ENCODE data around the gene UHRF1. TPM values are rescaled to one million over a fixed set of nuclear protein-coding genes. Genes with fewer than 3 reads are reported as not detected.
A peak's percentile ranks its signal among the peaks of the same experiment; 100 is the strongest.

Gene UHRF1
- polyA plus RNA-seq, 1 of the 3 experiments (the other 2 are of a cell fraction): 43.4 TPM

- POLR2A ChIA-PET: no interaction called here
- H3K9me3 ChIP-seq: no peaks in the 10 kb centered on the region
- no peak overlapping the region for H3K9ac ChIP-seq
- peak overlapping the region; percentile 44 for H3K4me2 ChIP-seq
- TF ChIP-seq EP300 (IDR thresholded peaks at IDR 0.05; ENCODE audit: borderline replicate concordance in 1 of 2, low read depth in 1 of 2, low read length in 1 of 2): no peak
- no peak for TF ChIP-seq ELF1 (IDR thresholded peaks at IDR 0.05)
- no peak for TF ChIP-seq TEAD4 (IDR thresholded peaks at IDR 0.05; ENCODE audit: borderline replicate concordance, insufficient read depth)
- TF ChIP-seq NFIC (IDR thresholded peaks at IDR 0.05; ENCODE audit: borderline replicate concordance): no peak
- no peak for TF ChIP-seq GATA2 (CRISPR knock-in tag; IDR thresholded peaks at IDR 0.05)
- TF ChIP-seq SMC3 (IDR thresholded peaks at IDR 0.05; ENCODE audit: low read depth, low read length): no peak
- TF ChIP-seq MAX (IDR thresholded peaks at IDR 0.05; ENCODE audit: low read depth): no peak
- TF ChIP-seq RCOR1 (IDR thresholded peaks at IDR 0.05; ENCODE audit: low read length): no peak
- TF ChIP-seq IRF3 (IDR thresholded peaks at IDR 0.05; ENCODE audit: low read depth, low read length): no peak
- no peak for DNase-seq
- H3K27ac ChIP-seq (ENCODE audit: low read depth in 2 of 2, low read length in 1 of 2): peak overlapping the region; percentile 39 to 67; a peak in 3 of 4 replicates
- CTCF ChIA-PET: interaction anchor here (0.9 to 2.1 kb wide), 2 partner anchors 14 kb away, joined by 3 to 7 read pairs; no protein-coding TSS in a partner anchor
- H2AFZ ChIP-seq (ENCODE audit: low read depth): no peak overlapping the region
- H3K79me2 ChIP-seq (ENCODE audit: insufficient read depth): peaks cover 98% of the 10 kb centered on the region
- no peaks in the 10 kb centered on the region for H3K27me3 ChIP-seq (ENCODE audit: insufficient read depth)
- H4K20me1 ChIP-seq (ENCODE audit: insufficient read depth): peaks cover 82% of the 10 kb centered on the region
- peaks cover 7 to 41% of the 10 kb centered on the region in 2 experiments; a peak in 1 of 4 replicates for H3K4me1 ChIP-seq (ENCODE audit: control insufficient read depth in 1 of 2, insufficient read depth in 2 of 2, low read depth in 1 of 2, low read length in 1 of 2)
- no peaks in the 10 kb centered on the region for H3K36me3 ChIP-seq (replicated peaks in 1 of 2; ENCODE audit: control insufficient read depth in 1 of 2, insufficient read depth in 2 of 2, low read length in 1 of 2)
- no peaks in the 10 kb centered on the region for H3F3A ChIP-seq (replicated peaks; ENCODE audit: insufficient read depth)
- no peak overlapping the region for H3K4me3 ChIP-seq (ENCODE audit: low read depth in 2 of 2, low read length in 1 of 2)
- no peaks in the 10 kb centered on the region for H3K9me2 ChIP-seq
- 89% methylated on average over 17 of the region's 24 CpGs for WGBS (ENCODE audit: low lambda C conversion rate)
These were observed 78.5 kb downstream of the UHRF1 start for GRCh38 chr19:4987692-4988370.

- WGBS (ENCODE audit: low lambda C conversion rate): 41% methylated on average over 7 of the region's 13 CpGs
- H3K27ac ChIP-seq (ENCODE audit: low read depth in 2 of 2, low read length in 1 of 2): peak overlapping the region in 1 of 2 experiments; percentile 67; a peak in 2 of 4 replicates
- H2AFZ ChIP-seq (ENCODE audit: low read depth): no peak overlapping the region
- DNase-seq: no peak
- H3K4me2 ChIP-seq: peak overlapping the region; percentile 44
- H4K20me1 ChIP-seq (ENCODE audit: insufficient read depth): peaks cover 84% of the 10 kb centered on the region
- H3K27me3 ChIP-seq (ENCODE audit: insufficient read depth): no peaks in the 10 kb centered on the region
- CTCF ChIA-PET: interaction anchor here (0.9 to 2.1 kb wide), 3 partner anchors 13 to 42 kb away, joined by 3 to 7 read pairs (median 3); no protein-coding TSS in a partner anchor
- H3K79me2 ChIP-seq (ENCODE audit: insufficient read depth): peaks cover 98% of the 10 kb centered on the region
- peaks cover 7 to 33% of the 10 kb centered on the region in 2 experiments; a peak in 1 of 4 replicates for H3K4me1 ChIP-seq (ENCODE audit: control insufficient read depth in 1 of 2, insufficient read depth in 2 of 2, low read depth in 1 of 2, low read length in 1 of 2)
- H3K9me3 ChIP-seq: no peaks in the 10 kb centered on the region
- H3K4me3 ChIP-seq (ENCODE audit: low read depth in 2 of 2, low read length in 1 of 2): no peak overlapping the region
- H3K9me2 ChIP-seq: no peaks in the 10 kb centered on the region
- POLR2A ChIA-PET: no interaction called here
- peak overlapping the region; percentile 31; the same call in 1 of the 2 replicates for H3K9ac ChIP-seq
- no peaks in the 10 kb centered on the region for H3F3A ChIP-seq (replicated peaks; ENCODE audit: insufficient read depth)
- no peaks in the 10 kb centered on the region for H3K36me3 ChIP-seq (replicated peaks in 1 of 2; ENCODE audit: control insufficient read depth in 1 of 2, insufficient read depth in 2 of 2, low read length in 1 of 2)
- TF ChIP-seq EP300 (IDR thresholded peaks at IDR 0.05; ENCODE audit: borderline replicate concordance in 1 of 2, low read depth in 1 of 2, low read length in 1 of 2) (no peak), FOXJ3 (CRISPR knock-in tag; IDR thresholded peaks at IDR 0.05) (no peak), PBX3 (IDR thresholded peaks at IDR 0.05) (no peak), MAX (IDR thresholded peaks at IDR 0.05; ENCODE audit: low read depth) (peak; percentile 44; the same call in 1 of the 2 replicates), NRF1 (IDR thresholded peaks at IDR 0.05; ENCODE audit: low read depth, low read length) (no peak), NFIC (IDR thresholded peaks at IDR 0.05; ENCODE audit: borderline replicate concordance) (0 out of 2 replicates have a peak, but pooled peaks have one; percentile 23), CHD2 (IDR thresholded peaks at IDR 0.05; ENCODE audit: low read length, partially characterized antibody) (no peak), RAD21 (IDR thresholded peaks at IDR 0.05; ENCODE audit: low read length) (no peak), EZH2phosphoT487 (IDR thresholded peaks at IDR 0.05; ENCODE audit: borderline replicate concordance, low read depth) (no peak), ZBTB33 (IDR thresholded peaks at IDR 0.05; ENCODE audit: borderline replicate concordance, low read depth) (no peak)
These were observed 79.5 kb downstream of the UHRF1 start for GRCh38 chr19:4988770-4989251.

All from SK-N-SH (cell line).